ENCODE results near the gene DCXR.

The DCXR gene

DNA sequence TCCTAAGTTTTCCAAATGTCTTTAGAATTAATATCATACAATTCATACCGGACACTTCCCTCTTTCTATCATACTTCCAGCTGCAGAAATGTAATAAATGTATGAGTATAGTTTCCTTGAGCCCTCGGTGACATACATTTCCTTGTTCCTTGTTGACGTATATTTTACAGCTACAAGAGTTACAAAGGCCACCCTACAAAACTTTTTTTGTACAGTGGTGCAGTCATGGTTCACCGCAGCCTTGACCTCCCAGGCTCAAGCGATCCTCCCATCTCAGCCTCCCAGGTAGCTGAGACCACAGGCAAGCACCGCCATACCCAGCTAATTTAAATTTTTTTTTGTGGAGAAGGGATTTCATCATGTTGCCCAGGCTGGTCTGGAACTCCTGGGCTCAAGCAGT lies 35.3 kb upstream of the DCXR start:
- no peak for DNase-seq

DNA sequence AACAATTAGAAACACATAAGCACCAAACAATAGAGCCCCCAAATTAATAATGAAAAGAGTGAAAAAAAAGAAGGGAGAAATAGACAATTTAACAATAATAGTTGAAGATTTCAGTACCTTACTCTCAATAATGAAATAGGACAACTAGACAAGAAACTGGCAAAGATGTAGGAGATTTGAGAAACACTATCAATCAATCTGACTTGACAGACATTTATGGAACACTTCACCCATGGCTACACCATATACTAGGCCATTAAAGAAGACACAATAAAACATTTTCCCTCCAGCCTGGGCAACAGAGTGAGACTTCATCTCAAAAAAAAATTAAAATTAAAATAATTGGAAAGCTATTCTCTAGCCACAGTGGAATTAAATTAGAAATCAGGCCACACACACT lies 33.1 kb upstream of the DCXR start:
- no peak for DNase-seq

DNA sequence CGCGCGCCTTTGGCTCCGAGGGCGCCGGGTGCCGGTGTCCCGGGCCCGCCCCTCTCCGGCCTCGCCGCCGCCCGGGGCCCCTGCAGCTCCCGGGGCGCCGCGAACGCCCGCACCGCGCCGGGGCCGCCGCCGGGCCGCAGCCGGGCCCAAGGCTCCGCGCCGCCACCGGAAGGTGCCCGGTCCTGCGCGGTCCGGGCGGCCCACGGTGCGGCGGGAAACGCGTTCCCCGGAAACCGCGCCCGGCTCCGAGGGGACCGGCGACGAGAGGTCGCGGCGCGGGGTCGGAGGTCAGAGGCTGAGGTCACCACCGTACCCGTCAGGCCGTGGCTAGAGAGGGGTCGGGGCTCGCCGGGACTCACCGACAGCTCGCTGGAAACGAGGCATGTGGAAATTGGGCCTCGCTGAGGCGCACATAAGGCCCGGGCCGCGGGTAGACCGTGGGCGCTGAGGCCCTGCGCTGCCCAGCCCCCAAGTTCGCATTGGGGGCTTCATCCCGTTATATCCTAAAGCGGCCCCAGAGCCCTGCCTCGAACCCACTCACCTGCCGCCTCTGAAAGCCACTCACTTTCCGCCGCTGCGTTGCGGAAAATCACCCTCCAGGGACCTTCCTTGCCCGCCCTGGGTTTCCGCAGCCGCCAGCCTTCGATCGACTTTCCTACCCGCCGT lies 28.3 kb upstream of the DCXR start, which contains the start of gene DUS1L:
TSS of gene DUS1L (minus strand) at position 167 of the 666 bp plus-strand sequence. CDS start 745 bp downstream, outside the sequence.
- DNase-seq, result no peak

DNA sequence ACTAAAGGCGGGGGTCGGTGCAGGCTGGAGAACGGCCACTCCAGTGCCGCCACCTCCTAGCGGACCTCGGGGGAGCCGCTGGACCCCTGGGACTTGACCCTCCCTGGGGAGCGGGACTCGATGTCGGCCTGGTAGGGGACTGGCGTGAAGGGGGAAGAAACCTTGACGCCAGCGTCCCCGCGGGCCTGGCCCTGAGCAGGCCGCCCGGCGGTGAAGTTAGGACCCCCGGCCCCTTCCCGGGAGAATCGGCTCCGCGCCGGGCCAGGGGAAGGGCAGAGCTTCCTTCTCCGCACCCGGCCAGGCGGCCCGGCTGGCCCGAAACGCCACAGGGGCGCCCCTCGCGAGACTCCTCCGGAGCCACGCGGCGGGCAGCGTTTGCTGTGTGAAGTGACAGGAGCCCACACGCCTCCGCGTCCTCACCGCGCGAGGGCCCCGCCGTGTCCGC lies 27.7 kb upstream of the DCXR start:
- no peak for DNase-seq

DNA sequence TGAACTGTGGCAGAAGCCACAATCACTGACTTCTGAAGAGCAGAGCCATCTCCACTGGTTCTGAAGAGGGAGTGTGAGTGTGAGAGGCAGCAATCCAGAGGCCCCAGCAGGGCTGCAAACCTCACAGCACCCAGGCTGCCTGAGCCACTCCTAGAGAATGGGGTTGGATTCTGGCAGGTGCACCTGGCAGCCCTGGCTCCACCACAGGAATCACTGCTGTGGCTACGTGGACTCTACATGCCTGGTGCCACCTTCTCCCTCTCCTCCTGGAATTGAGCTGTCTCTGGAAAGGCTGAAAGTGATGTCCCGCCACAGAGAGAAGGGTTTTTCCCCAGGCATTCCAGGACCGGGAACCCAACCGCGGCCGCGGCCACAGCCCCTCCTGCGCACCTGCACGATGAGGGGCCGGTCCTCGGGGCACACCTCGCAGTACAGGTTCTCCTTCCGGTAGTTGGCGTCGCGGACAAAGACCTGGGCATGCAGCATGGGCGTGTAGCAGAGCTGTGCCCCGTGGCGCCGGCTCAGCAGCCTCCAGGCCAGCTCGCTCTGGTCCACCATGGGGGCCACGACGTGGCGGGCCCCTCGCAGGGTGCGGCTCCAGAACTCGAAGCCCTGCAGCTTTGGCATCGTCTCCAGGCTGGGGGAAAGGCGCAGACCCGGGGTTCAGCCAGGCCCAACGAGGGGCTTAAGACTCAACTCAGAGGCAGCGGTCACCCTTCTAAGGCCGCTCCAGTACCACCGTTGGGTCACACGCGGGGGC lies 27.1 kb upstream of the DCXR start:
- peak; percentile 6 for DNase-seq

DNA sequence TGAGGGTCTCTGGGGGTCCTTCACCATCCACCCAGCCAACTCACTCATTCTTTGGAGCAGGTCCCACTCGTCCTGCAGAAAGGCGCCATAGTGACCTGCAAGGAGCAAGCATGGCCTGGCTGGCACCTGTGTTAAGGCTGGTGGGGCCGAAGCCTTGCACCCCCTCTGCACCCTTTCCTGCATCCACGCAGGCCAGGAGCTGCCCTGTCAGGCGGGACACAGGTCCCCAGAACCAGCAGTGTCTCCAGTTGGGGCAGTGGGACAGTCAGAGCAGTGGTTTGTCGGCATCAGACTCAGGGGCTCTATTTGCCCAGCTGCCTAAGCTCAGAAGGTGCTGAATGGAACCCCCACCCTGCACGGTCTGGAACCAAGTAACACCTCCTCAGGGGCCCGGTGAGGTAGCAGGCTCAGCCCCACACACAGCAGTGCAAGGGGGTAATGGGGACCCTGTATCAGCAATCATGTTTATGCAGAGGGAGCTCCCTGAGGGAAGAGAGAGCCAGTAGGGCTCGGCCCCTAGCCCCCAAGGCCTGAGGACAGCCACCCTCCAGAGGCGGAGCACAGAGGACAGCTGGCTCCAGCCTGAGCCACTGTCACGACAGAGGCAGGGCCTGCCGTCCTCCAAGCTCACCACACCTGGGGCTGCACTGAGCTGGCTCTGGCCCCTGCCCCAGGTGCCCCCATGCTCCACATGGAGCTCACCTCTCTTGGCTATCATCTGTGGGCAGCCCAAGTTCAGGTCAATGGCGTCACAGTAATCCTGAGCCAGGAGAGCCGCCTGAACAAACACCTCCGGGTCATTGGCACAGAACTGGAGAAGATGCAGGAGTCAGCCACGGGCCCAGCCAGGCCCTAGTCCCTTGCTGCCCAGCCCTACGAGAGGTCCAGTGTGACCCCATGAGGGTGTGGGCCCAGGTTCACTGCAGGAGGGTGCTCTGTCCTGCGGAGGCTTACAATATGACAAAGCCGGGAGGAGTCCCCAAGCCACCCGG lies 26.2 kb upstream of the DCXR start:
- DNase-seq, result no peak

DNA sequence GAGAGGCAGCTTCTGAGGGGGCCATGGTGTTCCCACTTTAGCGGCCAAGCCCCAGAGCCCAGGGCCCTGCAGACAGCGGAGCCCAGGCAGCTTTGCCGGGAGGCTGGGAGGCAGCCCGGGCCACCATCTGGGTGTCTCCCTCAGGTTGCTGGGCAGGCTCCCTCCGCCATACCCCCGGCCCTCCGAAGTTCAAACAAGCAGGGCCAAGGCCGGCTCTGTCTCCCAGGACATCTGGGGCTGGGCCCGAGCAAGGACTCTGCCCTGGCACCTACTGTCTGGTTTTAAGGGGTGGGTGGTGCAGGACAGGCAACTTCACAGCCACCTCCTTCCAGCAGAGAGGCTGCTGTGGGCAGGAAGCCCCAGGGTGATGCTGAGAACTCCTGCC lies 25.5 kb upstream of the DCXR start:
- DNase-seq, result no peak

DNA sequence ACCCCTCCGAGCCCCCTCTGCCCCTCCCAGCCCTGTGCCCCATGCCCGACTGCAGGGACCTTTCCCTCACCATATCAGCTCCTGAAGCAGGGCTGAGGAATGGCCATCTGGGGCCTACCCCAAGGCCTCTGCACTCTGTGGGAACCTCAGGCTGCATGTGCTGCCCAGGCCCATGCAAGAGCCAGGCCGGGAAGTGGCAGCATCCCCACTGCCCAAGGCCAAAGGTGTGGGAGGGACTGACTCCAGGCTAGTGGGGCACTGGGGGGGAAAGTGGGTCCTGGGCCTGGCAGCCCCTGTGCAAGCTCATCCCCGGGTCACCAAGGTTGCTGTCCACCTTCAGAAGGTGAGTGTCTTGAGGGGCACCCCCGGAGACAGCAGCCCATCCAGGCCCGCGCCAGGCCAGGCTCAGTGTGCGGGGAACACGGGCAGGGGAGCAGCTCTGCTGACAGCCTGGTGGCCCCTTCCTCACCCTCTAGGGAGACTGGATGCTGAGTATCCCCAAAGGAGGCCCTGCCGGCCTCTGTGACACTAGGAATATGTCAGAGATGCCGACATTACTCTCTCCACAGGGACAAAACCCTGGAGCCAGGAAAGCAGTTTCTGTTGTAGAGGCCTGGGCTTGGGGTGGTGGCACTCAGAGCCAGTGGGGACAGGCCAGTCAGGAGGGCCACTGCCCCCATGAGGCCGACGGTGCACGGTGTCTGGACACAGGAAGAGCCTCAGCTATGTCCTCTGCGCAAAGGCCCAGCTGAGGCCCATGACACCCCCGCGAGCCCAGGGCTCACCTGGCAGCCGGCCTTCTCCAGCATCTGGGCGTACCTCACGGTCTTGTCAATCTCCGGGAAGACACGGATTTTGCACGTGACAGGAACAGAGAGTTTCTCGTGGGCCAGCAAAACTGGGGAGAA lies 24.8 kb upstream of the DCXR start:
- DNase-seq, result no peak

DNA sequence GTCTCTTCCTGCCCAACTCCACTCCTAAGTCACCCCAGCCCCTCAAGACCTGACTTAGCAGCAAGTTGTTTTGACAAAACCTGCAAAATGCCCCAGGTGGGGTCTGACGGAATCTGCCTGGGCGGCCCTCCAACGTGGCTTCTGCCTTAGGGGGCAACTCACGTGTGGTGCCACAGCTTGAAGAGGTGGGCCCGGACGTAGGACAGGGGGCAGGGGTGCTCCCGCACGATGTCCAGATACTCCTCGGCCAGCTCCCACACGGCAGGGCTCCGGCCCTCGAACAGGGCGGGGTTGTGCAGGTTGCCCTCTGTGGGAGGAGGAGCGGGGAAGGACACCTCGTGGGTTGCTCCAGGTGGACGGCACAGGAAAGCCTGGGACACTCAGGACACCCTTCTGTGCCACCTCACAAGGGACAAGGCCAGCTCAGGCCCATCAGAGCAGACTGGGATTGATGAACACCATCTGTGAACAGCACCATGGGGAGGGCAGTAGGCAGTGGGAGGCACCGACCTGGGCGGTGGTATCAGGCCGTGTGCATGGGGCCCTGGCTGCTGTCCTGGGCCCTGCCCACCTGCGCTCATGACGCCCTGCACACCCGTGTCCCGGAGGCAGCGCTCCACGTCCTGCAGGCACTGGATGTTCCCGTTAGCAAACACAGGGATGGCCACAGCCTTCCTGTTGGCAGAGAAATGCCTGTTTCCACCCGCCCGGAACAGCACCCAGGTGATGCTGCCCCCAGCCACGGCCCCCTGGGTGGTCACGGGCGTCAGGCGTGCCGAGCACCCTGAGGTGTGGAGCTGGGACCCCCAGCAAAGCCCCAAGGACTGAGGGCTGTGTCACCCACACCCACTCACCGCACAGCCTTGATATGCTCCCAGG lies 23.8 kb upstream of the DCXR start:
- no peak for DNase-seq

DNA sequence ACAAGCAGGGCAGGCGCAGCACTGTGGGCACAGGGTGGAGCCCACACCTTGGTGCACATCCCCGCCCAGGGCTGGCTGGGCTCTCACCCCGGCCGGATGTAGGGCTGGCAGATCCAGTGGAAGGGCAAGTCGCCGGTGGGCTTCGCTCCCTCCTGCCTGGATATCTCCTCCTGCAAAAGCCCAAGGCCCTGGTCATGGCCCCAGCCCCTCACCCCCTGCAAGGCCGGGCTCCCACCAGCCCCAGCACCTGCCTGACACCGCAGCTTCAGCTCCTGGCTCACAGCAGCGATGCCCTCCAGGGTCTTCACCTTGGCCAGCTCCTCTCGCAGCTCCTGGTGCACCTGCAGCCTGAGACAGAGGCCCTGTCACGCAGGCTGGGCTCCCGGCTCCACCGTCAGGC lies 23.1 kb upstream of the DCXR start:
- DNase-seq, result no peak

DNA sequence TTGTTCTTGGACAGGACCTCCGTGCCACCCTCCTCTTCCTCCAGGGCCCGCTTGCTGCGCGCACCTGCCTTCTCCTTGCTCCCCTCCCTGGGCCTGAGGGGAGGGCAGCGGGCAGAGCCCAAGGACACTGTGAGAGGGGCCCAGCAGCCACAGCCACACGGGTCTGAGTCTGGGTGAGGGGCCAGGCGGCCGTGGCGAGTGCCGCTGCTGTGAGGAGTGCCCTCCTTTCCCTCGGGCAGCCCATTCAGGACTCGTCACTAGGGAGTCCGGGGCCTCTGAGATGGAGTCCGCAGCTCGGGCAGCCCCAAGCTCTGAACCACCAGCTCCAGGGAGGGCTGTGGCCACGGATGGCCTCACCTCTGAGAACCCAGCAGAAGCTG lies 22.5 kb upstream of the DCXR start:
- DNase-seq, result no peak

DNA sequence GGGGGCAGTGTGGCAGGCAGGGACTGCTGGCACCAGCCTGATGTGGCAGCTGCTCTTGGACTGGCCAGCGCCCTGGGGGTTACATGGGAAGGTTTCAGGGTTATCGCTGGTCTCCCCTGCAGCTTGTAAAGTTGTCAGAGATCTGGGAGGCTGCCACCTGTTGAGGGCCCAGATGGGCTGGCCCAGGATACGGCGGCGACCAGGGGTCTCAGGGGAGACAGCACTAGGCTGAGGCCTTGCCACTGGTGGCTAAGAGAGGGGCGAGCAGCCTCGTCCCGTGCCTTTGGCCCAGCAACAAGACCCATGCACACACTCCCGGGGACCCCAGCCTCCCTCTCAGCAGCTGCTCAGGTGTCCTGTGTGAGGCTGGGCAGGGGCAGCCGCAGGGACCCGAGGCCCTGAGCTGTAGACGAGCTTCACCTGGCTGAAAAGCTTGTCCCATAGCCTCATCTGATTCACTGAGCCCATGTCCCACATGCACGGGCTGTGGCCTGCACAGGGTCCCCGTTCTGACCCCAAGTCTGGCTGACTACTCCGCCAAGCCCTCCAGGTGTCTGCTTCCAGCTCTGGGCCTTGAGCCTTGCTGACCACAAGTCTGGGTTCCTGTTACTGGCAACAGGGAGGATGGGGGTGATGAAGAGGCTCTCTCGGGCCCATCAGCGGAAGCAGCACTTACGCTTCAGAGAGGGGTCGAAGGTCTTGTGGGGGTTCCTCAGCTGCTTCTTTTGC lies 21.9 kb upstream of the DCXR start:
- no peak for DNase-seq

DNA sequence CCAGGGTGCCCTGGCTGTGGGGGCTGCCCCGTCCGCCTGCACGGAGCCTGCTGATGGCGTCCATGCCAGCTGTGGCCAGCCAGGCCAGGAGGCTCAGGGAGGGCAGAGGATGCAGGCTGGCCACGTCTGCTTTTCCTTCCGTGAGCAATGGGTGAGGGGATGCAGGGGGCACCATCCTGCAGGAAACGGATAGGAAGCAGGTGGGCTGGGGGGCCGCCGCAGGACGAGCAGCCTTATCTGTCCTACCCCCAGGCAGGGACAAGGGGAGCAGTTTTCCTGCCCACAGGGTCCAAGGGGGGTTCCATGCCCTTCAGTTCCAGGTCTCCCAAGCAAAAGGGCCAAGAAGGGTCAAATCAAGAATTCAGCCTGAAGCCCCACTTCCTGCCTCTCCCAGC lies 21.4 kb upstream of the DCXR start:
- no peak for DNase-seq

DNA sequence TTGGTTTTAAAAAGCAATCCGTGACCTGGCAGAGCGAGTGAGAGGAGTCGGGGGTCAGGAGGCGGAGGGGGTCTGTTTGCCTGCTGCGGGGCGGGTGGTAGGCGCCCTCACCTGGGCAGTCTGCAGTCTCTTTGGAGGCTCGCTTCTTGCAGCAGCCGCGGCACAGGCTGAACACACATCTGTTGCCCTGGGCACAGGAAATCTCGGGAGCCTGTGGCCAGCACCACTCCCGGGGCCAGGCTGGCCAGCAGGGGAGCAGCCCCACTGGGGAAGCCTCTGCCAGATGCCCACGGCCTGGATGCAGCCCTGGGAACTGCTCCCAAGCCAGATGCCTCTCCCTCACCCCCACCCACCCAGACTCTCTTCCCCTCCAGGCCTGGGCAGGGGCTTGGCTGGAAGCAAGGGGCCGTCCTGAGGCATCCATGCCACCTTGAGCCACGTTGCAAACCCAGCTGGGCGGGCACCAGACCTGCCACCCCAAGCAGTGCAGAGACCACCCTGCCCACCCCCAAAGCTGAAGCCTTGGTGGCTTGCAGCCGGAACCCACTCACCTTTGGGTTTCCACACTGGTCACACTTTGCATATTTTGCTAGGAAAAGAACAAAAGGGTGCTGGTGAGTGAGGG lies 20.8 kb upstream of the DCXR start:
- DNase-seq, result no peak

DNA sequence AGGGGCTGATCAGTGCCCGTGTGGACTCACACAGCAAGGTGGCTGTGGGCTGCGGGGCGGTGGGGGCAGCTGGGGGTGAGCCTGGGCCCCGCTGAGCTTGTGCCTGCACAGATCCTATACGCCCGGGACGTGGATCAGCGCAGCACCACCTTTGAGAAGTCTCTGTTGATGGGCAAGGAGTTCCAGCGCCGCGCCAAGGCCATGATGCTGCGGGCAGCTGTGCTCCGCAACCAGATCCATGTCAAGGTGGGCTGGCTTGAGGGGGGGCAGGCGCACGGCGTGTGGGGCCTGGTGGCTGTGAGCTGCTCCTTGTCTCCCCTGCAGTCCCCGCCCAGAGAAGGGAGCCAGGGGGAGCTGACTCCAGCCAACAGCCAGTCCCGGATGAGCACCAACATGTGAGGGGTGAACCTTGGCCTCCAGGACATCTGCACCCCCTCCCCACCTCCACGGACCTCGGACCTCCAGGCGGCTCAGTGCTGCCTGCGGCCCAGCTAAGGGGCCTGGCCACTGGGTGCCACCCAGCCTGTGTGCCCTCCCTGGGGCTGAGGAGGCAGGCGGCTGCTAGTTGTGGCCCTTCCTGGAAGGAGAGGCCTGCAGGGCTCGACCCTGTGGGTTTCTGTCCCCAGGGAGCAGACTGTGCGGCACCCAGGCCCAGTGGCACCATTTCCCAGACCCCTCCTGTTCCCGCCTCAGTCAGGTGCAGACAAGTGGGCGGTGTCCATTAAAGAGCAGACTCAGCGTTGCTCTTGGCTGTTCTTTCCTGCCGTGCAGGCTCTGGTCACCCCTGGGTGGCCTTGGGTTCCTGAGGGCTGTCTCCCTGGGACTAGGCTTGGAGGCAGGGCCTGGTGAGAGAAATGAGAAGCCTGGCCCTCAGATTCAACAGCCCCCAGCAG lies 19.5 kb upstream of the DCXR start:
- no peak for DNase-seq

DNA sequence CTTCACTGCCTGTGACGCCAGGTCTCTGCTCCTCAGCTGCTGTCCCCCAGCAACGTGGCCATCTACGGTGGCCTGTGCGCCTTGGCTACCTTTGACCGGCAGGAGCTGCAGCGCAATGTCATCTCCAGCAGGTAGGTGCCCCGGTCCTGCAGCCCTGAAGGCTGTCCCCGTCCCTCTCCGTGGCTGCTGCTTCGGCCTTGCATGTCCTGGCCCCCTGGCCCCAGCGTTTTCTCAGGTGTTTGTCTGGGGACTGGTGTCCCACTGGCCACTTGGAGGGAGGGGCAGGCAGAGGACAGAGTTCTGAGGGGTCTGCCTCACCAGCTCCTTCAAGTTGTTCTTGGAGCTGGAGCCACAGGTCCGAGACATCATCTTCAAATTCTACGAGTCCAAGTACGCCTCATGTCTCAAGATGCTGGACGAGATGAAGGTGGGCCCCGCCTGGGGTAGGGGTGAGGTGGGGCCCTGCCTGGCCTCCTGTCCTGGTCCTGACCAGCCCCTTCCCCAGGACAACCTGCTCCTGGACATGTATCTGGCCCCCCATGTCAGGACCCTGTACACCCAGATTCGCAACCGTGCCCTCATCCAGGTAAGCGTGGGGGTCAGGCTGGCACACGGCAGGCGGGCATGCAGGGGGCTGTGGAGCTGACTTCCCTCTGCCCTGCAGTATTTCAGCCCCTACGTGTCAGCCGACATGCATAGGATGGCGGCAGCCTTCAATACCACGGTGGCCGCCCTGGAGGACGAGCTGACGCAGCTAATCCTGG lies 18.6 kb upstream of the DCXR start:
- DNase-seq, result no peak

DNA sequence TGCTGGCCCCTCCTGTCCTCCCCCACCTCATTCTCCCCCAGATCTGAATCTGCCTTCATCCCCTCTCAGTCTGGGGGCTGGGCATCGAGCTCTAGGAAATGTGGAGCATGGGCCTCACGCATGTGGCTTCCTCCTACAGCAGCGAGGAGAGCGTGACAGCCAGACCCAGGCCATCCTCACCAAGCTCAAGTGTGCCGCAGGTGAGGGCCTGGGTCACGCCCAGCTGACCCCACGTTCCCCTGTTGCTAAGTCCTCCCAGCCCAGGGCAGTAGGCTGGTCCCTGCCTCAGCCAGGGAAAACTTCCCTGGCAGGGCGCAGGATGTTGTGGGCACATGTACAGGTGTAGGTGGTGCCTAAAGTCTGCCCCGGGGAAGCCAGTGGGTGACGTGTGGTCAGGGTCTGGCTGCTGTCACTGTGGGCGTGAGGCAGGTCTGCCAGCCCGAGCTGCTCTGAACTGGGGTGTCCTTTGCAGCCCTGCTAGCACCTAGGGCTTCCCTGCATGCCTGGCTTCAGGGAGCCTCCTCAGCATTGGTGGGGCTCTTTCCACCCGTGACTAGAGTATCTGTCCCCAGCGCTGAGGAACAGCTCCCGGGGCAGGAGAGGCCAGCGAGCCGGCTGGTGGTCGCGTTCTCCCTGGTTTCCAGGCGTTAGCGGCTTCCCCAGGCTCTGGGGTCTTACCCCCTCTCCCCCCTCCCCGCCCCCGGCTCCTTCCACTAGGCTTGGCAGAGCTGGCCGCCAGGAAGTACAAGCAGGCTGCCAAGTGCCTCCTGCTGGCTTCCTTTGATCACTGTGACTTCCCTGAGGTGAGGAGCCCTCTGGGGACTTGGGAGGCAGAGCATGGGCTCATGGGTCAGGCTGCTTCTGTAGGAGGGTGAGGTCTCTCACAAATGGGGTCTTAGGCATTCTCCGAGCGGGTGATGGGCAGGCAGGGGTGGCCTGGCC lies 17.8 kb upstream of the DCXR start:
- no peak for DNase-seq
